ENCODE measurements around the gene VAPA. TPM values are rescaled to one million over a fixed set of nuclear protein-coding genes. Genes with fewer than 3 reads are reported as not detected.

The VAPA gene
- polyA plus RNA-seq, 3 donors: 113 to 152 (median 134) TPM

DNA sequence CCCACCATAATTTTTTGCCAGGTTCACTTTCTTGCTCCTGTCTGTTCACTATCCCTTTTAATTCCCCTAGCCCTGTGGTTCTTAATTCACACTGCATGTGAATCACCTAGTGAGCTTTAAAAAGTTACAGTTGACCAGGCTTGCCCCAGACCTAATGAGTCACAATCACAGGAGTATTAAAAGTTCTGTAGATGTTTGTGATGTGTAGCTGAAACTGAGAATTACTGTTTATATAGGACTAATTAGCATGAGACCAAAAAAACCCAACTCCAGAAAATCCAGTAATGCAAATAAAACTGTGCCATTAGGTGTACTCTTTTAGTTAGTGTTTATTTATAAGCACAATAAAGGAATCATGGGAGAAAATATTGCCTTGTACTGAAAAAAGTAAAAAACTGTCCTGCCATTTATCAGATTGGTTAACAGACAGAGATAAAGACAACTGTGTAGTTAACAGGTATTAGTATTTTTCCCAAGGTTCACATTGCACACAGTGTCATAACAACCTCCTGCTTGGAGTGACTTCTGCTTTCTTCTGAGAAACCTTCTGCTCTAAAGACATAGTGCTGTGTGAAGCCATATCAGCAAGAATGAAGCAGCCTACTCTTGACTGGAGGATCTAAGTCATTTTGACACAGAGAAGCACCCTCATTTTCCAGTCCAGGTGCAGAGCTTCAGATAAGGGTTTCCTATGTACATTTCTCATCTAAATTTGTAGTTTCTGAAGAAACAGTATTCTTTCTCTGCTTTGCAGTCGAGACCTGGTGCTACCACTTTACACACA, 39.0 kb downstream of the VAPA start:
- H3K27ac ChIP-seq (ENCODE audit: low read depth, low read length): no peak overlapping the region

DNA sequence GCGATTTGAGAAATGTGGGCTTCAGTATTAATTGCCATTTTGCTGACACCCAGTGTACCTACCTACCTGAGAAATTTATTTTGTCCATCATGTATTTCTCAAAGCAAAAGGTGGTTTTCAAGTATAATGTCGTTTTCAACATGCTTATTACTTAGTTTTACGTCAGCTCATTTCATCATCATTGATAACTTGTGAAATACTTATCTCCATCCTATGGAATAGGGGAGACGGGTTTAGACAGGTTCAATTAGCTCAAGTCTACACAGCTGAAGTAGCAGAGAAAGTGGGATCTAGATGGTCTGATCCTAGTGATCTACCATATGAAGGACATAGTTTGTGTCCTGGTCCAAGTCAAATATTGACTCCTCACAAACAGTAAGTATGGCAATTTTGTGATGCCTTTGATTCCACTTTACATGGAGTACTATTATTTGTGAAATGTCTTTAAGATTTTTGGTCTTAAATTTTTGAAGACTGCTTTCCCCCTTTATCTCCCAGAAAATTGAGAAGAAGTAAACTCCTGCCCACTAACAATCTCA, 45.1 kb downstream of the VAPA start:
- 77 to 80% (median 78%) methylated on average over 4 of the region's 4 CpGs for WGBS, 3 donors
- H3K27ac ChIP-seq (ENCODE audit: low read depth, low read length): no peak overlapping the region

More for the DNA sequence above, 39.0 kb downstream of the VAPA start:
- 82 to 92% (median 87%) methylated on average over 1 of the region's 1 CpG for WGBS, 3 donors

- 93 to 100% (median 97%) methylated on average over 1 of the region's 1 CpG for WGBS, 3 donors
- no peak overlapping the region for H3K27ac ChIP-seq (ENCODE audit: low read depth, low read length)
Observed at GRCh38 chr18:9959564-9959963, 45.7 kb downstream of the VAPA start.

DNA sequence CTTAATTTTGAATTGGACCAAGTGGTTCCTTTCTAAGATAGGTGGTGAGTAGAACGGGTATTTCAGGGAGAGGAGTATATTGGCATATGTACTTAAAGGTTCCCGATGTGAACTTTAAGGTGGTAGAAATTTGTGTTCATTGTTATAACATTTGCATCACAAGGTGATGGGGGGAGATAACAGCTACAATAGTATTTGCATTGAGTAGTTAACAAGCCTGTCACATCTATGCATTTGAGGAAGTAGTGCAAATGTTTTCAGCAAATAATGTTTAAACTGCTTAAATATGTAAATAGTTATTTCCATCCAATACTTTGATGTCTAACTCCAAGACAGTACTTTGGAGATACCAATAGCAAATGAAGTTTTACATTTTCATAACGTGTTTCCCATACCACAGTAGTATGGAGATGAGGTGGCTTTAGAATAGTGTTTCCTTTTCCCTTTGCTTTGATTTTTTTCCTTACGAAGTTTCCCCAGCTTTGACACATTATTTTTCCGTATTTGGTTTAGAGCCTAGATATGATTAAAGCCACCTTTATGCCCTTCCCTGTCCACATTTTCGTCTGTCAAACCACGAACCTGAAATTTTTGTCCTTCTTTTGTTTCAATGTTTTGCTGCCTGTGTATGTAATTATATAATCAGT, 46.6 kb downstream of the VAPA start:
- no peak overlapping the region for H3K27ac ChIP-seq (ENCODE audit: low read depth, low read length)
- WGBS, 3 donors: 40 to 56% (median 46%) methylated on average over 7 of the region's 7 CpGs

- WGBS, 3 donors: 20 to 43% (median 27%) methylated on average over 3 of the region's 3 CpGs
- no peak overlapping the region for H3K27ac ChIP-seq (ENCODE audit: low read depth, low read length)
Observed at GRCh38 chr18:9961041-9961440, 47.2 kb downstream of the VAPA start.

DNA sequence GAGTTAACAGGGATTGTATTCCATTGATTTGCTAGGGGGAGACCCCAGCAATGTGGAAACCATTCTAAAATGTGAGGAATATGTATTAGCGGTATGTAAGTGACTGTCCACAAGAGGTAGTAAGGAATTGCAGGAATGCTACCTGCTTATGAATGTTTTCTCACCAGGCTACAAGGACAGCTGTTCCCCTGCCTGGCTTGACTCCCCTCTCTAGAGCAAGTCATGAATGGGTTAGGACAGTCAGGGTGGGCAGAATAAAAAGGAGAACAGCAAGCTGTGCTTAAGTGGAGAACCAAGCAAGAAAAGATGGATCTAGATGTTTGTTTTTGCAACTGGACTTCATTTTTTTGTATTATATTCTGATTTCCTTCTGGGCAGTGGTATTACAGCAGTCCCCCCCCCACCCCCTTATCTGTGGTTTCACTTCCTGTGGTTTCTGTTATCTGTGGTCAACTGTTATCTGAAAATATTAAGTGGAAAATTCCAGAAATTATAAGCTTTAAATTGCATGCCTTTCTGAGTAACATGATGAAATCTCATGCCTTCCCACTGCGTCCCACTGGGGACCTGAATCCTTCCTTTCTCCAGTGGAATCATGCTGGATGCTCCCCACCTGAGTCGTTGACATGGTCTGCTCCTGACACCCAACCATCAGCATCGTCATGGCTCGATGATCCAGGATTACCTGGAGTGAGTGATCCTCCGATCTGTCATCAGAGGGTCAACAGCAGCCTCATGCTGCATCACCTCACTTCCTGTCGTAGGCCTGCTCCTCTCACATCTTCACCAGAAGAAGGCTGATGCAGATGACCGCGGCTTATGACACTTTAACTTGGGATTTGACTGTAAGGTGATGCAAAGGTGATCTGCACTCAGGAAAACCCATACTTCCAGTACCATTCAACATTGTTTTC, 52.2 kb downstream of the VAPA start:
- no peak overlapping the region for H3K27ac ChIP-seq (ENCODE audit: low read depth, low read length)
- WGBS, 3 donors: 82 to 85% (median 85%) methylated on average over 9 of the region's 9 CpGs

DNA sequence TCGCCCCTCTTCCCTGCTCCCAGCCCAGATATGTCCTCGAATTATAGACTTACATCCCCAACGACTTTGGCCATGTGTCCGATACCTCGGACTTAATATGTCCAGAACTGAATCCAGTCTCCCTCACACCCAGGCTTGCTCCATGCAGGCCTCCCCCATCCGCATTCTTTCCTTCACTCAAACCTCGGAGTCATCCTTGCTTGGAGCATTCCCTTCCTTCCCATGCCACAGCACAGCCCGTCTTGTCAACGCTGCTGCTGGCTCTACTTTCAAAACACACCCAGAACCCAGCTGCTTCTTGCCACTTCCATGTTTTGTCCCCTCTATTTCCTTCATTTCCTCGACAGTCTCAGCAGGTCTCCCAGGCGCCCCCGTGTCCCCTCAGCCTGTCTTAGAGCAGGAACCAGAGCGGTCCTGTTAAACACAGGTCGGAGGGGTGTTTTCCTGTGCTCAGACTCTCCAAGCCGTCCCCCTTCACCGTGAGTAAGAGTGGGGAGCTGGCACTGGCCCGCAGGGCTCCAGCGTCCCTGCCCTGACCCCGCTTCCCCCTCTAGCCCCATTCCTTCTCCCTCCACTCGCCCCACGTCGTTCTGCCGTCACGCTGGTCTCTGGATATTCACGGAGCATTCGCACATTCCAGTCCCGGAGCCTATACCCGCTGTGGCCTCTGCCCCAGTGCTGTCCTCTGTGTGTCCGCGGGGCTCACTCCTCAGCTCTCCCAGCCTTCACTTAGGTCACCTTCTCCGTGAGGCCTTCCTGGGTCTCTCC, 54.4 kb downstream of the VAPA start:
- 50 to 64% (median 51%) methylated on average over 31 of the region's 31 CpGs for whole genome bisulfite sequencing, 3 donors
- no peak overlapping the region for H3K27ac ChIP-seq (ENCODE audit: low read depth, low read length)

GRCh38 chr18:9969247-9969646, 55.4 kb downstream of the VAPA start:
- WGBS, 3 donors: 55 to 79% (median 58%) methylated on average over 14 of the region's 14 CpGs

DNA sequence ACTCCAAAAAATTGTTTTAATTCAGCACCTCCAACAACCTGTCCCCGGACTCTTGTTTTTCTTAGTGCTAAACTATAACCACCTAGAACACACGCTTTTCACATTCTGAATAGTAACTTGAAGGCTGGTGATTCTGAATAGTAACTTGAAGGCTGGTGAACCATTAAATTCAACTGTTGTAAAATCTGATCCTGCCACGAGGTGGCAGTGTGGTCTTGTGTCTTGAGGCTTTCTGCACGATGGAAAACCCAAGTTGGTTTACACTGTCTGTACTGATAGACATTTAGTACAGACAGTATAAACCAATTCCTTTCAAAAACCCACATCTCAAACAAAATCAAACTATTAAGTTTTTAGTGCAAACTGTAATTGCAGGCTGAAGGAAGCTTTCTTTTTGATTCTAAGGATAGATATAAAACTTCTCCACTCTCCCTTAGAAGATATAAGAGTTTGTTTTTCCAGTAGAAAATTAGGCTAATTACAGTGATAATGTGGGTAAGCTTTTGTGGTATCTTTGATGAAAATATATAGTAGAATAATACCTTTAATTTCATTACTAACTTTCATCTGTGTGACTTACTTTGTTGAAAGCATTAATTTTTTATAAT, 57.6 kb downstream of the VAPA start:
- WGBS, 3 donors: 7 to 8% (median 7%) methylated on average over 4 of the region's 4 CpGs
- no peak overlapping the region for H3K27ac ChIP-seq (ENCODE audit: low read depth, low read length)

More at GRCh38 chr18:9969247-9969646, 55.4 kb downstream of the VAPA start:
- no peak overlapping the region for H3K27ac ChIP-seq (ENCODE audit: low read depth, low read length)

- 79 to 95% (median 92%) methylated on average over 4 of the region's 4 CpGs for WGBS, 3 donors
- no peak overlapping the region for H3K27ac ChIP-seq (ENCODE audit: low read depth, low read length)
Observed at GRCh38 chr18:9973470-9973869, 59.7 kb downstream of the VAPA start.

DNA sequence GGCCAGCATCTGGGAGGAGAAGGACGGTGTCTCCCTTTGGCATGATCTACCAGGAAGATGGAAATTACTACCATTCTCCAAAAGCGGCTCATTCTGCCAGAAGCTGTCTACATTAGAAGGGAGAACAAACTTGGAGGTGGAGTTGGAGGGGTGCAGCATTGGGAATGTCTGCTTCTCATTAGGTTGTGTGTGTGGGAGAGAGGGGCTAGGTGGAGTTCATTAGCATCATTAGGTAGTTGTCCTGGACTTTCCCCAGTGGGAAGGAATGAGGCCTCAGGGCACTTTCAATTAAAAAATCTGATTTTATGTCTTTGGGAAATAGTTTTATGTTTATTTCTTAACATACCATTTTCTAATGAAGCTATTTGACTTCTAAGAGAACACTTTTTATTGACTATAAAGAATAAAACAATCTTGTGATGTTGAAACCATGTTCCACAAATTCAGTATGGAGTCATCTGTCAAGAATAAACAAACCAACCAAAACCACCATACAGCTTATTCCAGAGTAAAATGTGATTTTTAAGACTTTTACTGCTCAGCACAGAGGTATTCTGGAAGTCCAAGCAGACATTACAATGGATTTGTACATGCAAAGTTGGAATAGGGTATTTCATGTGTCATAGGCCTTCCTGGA, 60.6 kb downstream of the VAPA start:
- 90 to 98% (median 93%) methylated on average over 2 of the region's 2 CpGs for WGBS, 3 donors
- no peak overlapping the region for H3K27ac ChIP-seq (ENCODE audit: low read depth, low read length)

- H3K27ac ChIP-seq (ENCODE audit: low read depth, low read length): no peak overlapping the region
Observed at GRCh38 chr18:9975658-9976057, 61.8 kb downstream of the VAPA start.

DNA sequence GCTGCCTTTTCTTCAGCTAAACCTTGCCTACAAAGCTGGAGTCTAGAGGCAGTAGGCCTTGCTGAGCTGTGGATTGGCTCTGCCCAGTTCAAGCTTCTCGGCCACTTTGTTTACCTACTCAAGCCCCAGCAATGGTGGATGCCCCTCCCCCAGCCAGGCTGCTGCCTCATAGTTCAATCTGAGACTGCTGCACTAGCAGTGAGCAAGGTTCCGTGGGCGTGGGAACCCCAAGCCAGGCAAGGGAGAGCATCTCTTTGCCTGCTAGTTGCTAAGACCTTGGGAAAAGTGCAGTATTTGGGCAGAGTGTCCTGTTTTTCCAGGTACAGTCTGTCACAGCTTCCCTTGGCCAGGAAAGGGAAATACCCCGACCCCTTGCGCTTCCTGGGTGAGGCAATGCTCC, 68.9 kb downstream of the VAPA start:
- WGBS, 3 donors: 82 to 94% (median 91%) methylated on average over 5 of the region's 5 CpGs
- no peak overlapping the region for H3K27ac ChIP-seq (ENCODE audit: low read depth, low read length)

- H3K27ac ChIP-seq (ENCODE audit: low read depth, low read length): no peak overlapping the region
- WGBS, 3 donors: 55 to 82% (median 62%) methylated on average over 5 of the region's 5 CpGs
Observed at GRCh38 chr18:9984080-9984479, 70.3 kb downstream of the VAPA start.

- 86 to 94% (median 90%) methylated on average over 4 of the region's 4 CpGs for WGBS, 3 donors
- H3K27ac ChIP-seq (ENCODE audit: low read depth, low read length): no peak overlapping the region
Observed at GRCh38 chr18:9985641-9986040, 71.8 kb downstream of the VAPA start.

GRCh38 chr18:9986156-9986930, 72.5 kb downstream of the VAPA start:
- no peak overlapping the region for H3K27ac ChIP-seq (ENCODE audit: low read depth, low read length)
- whole genome bisulfite sequencing, 3 donors: 87 to 89% (median 88%) methylated on average over 17 of the region's 17 CpGs

DNA sequence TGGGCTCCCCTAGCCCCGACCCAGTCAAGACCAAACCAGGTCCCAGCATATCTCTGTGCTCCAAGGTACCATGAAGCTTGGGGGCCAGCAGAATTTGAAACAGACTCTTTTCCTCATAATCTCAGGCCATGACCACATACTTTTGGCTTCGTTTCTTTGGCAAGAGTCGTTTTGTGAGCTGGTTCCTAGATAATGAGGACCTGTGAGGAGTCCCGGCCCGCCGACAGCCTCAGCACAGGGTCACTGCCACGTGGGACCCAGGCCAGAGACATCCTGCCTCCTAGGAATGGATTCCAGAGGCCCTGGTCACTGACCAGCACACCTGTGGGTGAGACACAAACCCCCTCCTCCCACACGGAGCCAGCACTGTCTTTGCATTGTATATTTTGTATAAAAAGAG, 73.5 kb downstream of the VAPA start:
- WGBS, 3 donors: 47 to 54% (median 51%) methylated on average over 8 of the region's 8 CpGs
- no peak overlapping the region for H3K27ac ChIP-seq (ENCODE audit: low read depth, low read length)

All from adipose tissue (tissue), 3 donors.